22Rv1 (cell line): ENCODE measurements around the gene PCDH10.

ENCODE experiments used
- CTCF ChIP-seq: fragments of 450-650 bp; IDR thresholded peaks from 2 replicates; pipeline ENCODE4 v1.5.1; 2017; ENCODE audit warnings: mild to moderate bottlenecking
- ZFX ChIP-seq: fragments of 450-650 bp; IDR thresholded peaks from 2 replicates; pipeline ENCODE4 v1.6.1; 2017; ENCODE audit warnings: antibody characterized with exemption, borderline replicate concordance

- TF ChIP-seq CTCF (no peak), ZFX (no peak)
These were observed 3.1 kb upstream of the PCDH10 start for GRCh38 chr4:133145758-133146573.
